Stomach (tissue), 4 donors: Measurements from ENCODE around the gene TCAF2.
"Not testable (repeated sequence)": the region's sequence is repeated elsewhere in the genome, so short reads cannot be mapped to it uniquely, and the experiment has no call there.

Experiments
- EP300 ChIP-seq: sonication (generic); formaldehyde crosslinking; IDR thresholded peaks from one replicate; pipeline ENCODE4 v1.6.1; 2017; ENCODE audit warnings: antibody characterized with exemption
- POLR2A ChIP-seq, 4 donors: fragments of 450-650 bp; IDR thresholded peaks; one replicate each; pipeline ENCODE4 v1.6.1; 2016; ENCODE audit warnings: antibody characterized with exemption in 4 of 4, control low read depth in 2 of 4, mild to moderate bottlenecking in 1 of 4, moderate library complexity in 1 of 4
- POLR2AphosphoS5 ChIP-seq, 3 donors: sonication (generic); formaldehyde crosslinking; IDR thresholded peaks; one replicate each; pipeline ENCODE4 v1.6.1; 2016; ENCODE audit warnings: antibody characterized with exemption in 3 of 3
- TF ChIP-seq, protein P1 (sequence below), 7 experiments: fragments of 450-650 bp in 4 of 7; fragments of 200-600 bp in 3 of 7; sonication (generic) in 3 of 7; IDR thresholded peaks; one replicate each; pipeline ENCODE4 v1.5.1; 2016 to 2019; ENCODE audit warnings: antibody characterized with exemption in 7 of 7, control low read depth in 2 of 7, mild to moderate bottlenecking in 1 of 7

DNA sequence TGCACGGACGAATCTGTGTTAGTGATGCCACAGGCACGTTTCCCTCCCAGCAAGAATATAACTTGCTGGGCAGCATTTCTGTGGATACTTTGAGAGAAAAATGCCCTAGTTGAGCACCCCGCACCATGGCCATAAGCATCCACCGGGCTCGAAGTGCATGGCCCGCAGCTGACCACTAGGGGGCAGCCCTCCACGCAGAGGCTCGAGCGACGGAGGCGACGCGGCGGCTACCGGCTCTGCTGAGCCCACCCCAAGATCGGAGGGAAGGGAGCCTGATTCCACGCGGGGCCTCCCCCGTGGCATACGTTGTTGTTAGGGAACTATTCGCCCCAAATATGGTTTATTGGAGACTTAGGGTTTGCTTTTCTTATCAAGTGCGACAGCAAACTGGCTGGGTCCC, 716 bp upstream of the TCAF2 start:
- TF ChIP-seq, protein P1, sequence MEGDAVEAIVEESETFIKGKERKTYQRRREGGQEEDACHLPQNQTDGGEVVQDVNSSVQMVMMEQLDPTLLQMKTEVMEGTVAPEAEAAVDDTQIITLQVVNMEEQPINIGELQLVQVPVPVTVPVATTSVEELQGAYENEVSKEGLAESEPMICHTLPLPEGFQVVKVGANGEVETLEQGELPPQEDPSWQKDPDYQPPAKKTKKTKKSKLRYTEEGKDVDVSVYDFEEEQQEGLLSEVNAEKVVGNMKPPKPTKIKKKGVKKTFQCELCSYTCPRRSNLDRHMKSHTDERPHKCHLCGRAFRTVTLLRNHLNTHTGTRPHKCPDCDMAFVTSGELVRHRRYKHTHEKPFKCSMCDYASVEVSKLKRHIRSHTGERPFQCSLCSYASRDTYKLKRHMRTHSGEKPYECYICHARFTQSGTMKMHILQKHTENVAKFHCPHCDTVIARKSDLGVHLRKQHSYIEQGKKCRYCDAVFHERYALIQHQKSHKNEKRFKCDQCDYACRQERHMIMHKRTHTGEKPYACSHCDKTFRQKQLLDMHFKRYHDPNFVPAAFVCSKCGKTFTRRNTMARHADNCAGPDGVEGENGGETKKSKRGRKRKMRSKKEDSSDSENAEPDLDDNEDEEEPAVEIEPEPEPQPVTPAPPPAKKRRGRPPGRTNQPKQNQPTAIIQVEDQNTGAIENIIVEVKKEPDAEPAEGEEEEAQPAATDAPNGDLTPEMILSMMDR (IDR thresholded peaks at IDR 0.05) = peak in 2 of 7 experiments; percentile 10 to 26
- TF ChIP-seq EP300; POLR2A (IDR thresholded peaks at IDR 0.05); POLR2AphosphoS5 (IDR thresholded peaks at IDR 0.05): not testable (repeated sequence)
